ENCODE measurements around the gene TIFAB. TPM values are rescaled to one million over a fixed set of nuclear protein-coding genes. Genes with fewer than 3 reads are reported as not detected.

TIFAB gene
- total and polyA plus RNA-seq, 4 experiments from 2014 or later, result 0.19 TPM; not detected in 3

DNA sequence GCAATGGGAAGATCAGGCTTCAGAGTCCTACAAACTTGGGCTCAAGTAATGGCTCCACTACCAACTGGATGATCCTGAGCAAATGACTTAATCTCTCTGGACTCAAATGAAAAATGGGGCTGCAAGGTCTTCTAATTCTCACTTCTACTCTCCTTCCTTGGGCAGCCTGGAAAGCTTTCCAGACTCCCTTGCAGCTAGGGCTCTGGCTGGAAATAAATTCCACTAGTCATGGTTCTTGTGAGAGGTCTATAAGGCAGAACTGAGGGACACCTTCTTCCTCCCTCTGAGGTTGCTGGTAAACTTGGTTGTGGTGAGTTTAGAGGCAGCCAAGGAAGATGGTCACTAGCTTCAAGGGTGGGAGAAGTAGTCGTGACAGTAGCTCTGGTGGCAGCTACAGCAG is 23.6 kb downstream of the TIFAB start:
- Mint-ChIP-seq H3K27ac (no peak overlapping the region), H3K9me3 (peaks cover 0 to 14% (median 7%) of the 10 kb centered on the region in 8 donors), H3K4me1 (peaks cover 0 to 3% (median 0%) of the 10 kb centered on the region in 4 donors), H3K36me3 (peaks cover 0 to 4% of the 10 kb centered on the region in 2 donors), H3K4me3 (no peak overlapping the region), H3K27me3 (peaks cover 11 to 17% of the 10 kb centered on the region in 2 donors)
- intact Hi-C loops (cut with micrococcal nuclease), result no loop called here
- H3K9me3 ChIP-seq (ENCODE audit: control insufficient read depth in 1 of 2, low read length in 2 of 2), result no peaks in the 10 kb centered on the region
- POLR2A ChIA-PET (ENCODE audit: partially characterized antibody), result no interaction called here
- H3K27ac ChIP-seq (ENCODE audit: low read depth, low read length), result no peak overlapping the region
- DNase-seq, result no peak
- no peaks in the 10 kb centered on the region for H3K4me1 ChIP-seq (ENCODE audit: insufficient read depth, low read length)
- no peaks in the 10 kb centered on the region for H3K36me3 ChIP-seq (ENCODE audit: insufficient read depth, low read length)
- no peak overlapping the region for H3K4me3 ChIP-seq (ENCODE audit: low read length in 2 of 2)
- H3K27me3 ChIP-seq (ENCODE audit: insufficient read depth, low read length), result peaks cover 6% of the 10 kb centered on the region
- CTCF ChIA-PET (ENCODE audit: partially characterized antibody), result interaction anchor here (0.5 kb wide), 1 partner anchor 143 kb away, joined by 3 read pairs; no protein-coding TSS in a partner anchor

DNA sequence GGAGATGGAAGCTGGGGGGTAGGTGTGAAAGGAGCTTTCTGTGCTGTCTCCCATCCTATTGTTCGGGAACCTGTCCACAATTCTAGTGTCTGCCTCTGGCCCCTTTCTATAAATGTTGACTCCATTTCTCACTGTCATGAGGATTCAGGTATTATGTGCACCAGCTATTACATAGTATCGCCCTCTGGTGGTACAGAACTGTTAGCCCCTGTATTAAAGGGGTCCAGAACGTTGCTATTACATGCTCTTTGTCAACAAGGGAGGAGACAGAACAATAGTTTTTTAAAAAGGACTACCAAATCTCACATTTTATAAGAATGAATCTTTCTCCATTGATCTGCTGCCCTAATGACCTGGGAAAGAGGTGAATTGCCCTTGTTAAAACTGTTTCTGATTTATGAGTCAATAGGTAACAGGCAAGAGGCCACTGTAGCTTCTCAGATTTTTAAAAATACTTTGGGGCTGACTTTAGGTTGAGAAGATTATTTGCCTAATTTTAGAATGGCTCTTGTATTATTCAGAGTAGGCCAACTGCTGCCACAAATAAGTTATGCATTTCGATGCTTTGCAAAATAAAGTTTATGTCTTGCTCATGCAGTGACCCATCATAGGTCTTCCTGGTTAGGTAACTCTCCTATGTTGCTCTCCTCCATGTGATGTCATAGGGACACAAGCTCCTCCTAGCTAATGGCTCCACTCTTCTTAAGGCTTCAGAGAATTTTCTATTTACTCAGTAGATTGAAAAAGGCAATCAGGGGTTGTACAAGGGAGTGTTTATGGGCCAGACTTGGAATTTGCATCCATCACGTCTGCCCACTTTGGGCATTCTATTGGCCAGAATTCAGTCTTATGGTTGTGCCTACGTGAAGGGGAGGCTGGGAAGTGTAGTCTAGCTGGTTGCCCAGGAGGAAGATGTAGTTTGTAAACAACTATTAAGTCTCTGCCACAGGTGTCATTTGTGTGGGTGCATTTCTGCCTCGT is 25.8 kb downstream of the TIFAB start:
- H3K4me3 ChIP-seq (ENCODE audit: low read length in 2 of 2), result no peak overlapping the region
- peaks cover 6% of the 10 kb centered on the region for H3K27me3 ChIP-seq (ENCODE audit: insufficient read depth, low read length)
- intact Hi-C loops (cut with micrococcal nuclease), result no loop called here
- peak in 4 of 5 donors; percentile 19 to 30 (median 24) for DNase-seq
- no peaks in the 10 kb centered on the region for H3K9me3 ChIP-seq (ENCODE audit: control insufficient read depth in 1 of 2, low read length in 2 of 2)
- peaks cover 0 to 4% of the 10 kb centered on the region in 2 donors for H3K36me3 Mint-ChIP-seq
- peaks cover 21 to 23% of the 10 kb centered on the region in 2 donors for H3K27me3 Mint-ChIP-seq
- H3K36me3 ChIP-seq (ENCODE audit: insufficient read depth, low read length), result no peaks in the 10 kb centered on the region
- H3K4me3 Mint-ChIP-seq, result no peak overlapping the region
- ChIA-PET CTCF (ENCODE audit: partially characterized antibody) (interaction anchor here (0.6 to 3.8 kb wide), 18 partner anchors 8 to 1549 kb away, joined by 3 to 30 read pairs (median 4); no protein-coding TSS in a partner anchor), POLR2A (ENCODE audit: partially characterized antibody) (no interaction called here)
- no peak overlapping the region for H3K27ac Mint-ChIP-seq
- H3K9me3 Mint-ChIP-seq, result peaks cover 0 to 14% (median 7%) of the 10 kb centered on the region in 8 donors
- H3K4me1 ChIP-seq (ENCODE audit: insufficient read depth, low read length), result no peaks in the 10 kb centered on the region
- no peak overlapping the region for H3K27ac ChIP-seq (ENCODE audit: low read depth, low read length)
- peaks cover 0 to 3% (median 0%) of the 10 kb centered on the region in 4 donors for H3K4me1 Mint-ChIP-seq

DNA sequence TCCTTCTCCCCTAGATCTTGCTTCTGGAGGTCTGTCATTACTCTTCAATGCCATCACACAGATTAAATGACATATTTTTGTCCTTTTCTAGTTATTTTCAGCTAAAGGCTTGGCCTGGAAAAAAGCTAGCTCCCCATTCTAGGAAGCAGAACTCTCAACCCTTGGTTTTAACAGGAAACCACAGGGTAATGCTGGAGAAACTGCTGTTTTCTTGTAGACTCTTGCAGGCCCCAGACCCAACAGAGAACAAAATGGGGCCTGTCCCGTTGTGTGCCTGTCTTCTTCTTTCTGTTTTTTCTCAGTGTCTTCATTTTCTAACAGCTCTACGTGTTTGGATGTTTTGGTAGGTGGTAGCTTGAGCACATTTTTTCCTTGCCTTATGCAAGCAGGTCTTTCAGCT is 26.5 kb downstream of the TIFAB start:
- peaks cover 6% of the 10 kb centered on the region for H3K27me3 ChIP-seq (ENCODE audit: insufficient read depth, low read length)
- Mint-ChIP-seq H3K27me3 (peaks cover 25 to 27% of the 10 kb centered on the region in 2 donors), H3K27ac (no peak overlapping the region), H3K9me3 (peaks cover 0 to 18% (median 7%) of the 10 kb centered on the region in 8 donors), H3K4me3 (no peak overlapping the region), H3K4me1 (peaks cover 0 to 3% (median 0%) of the 10 kb centered on the region in 4 donors), H3K36me3 (peaks cover 0 to 4% of the 10 kb centered on the region in 2 donors)
- no peak overlapping the region for H3K4me3 ChIP-seq (ENCODE audit: low read length in 2 of 2)
- ChIA-PET POLR2A (ENCODE audit: partially characterized antibody) (no interaction called here), CTCF (ENCODE audit: partially characterized antibody) (interaction anchor here (0.6 to 3.8 kb wide), 18 partner anchors 9 to 1548 kb away, joined by 3 to 30 read pairs (median 4); no protein-coding TSS in a partner anchor)
- no peaks in the 10 kb centered on the region for H3K4me1 ChIP-seq (ENCODE audit: insufficient read depth, low read length)
- intact Hi-C loops (cut with micrococcal nuclease), result no loop called here
- no peaks in the 10 kb centered on the region for H3K36me3 ChIP-seq (ENCODE audit: insufficient read depth, low read length)
- DNase-seq, result no peak
- H3K9me3 ChIP-seq (ENCODE audit: control insufficient read depth in 1 of 2, low read length in 2 of 2), result no peaks in the 10 kb centered on the region
- H3K27ac ChIP-seq (ENCODE audit: low read depth, low read length), result no peak overlapping the region

DNA sequence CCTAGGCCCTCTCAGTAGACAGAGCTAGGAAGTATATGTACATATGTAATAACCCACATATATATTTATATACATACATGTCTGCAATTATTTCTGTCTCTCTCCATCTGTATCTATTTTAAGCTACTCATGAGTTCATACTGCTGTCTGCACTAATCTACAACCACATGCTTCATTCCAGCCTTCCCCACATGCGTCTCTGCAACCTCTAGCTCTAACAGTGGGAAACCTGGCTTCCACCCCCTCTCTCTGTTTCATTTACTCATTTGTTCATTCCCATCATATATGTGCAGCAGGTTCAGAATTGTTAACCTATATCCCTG is 28.3 kb downstream of the TIFAB start:
- H3K27me3 ChIP-seq (ENCODE audit: insufficient read depth, low read length), result peaks cover 6% of the 10 kb centered on the region

DNA sequence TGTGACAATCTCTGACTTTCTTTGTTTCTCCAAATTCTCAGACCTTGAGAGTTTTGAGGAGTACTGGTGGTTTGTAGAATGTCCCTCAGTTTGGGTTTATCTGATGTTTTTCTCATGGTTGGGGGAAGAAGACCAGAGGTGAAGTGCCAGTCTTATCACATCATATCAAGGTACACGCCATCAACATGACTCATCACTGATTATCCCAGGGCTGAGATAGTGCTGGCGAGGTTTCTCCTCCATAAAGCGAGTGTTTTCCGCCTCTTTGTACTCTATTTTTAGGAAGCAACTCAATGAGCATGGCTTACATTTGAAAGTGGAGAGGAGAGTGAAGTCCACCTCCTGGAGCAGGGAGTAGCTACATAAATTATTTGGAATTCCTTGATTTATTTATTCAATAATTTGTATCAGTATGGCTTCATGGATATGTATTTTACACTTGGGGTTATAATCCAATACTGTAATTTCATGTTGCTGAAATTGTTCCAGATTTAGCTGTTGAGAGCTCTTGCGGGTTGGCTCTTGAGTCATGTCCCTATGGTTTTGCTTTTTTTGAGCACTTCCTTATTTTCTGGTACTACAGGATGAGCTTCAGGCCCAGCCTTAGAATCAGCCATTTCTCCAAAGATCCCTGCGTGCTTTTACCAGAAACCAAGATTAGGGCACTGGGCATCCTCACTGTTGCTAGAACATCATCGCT is 28.9 kb downstream of the TIFAB start:
- H3K4me3 Mint-ChIP-seq, result no peak overlapping the region
- CTCF ChIA-PET (ENCODE audit: partially characterized antibody), result interaction anchor here (0.9 to 3.8 kb wide), 3 partner anchors 18 to 43 kb away, joined by 4 to 11 read pairs (median 6); no protein-coding TSS in a partner anchor
- H3K4me1 Mint-ChIP-seq, result peaks cover 0 to 3% (median 0%) of the 10 kb centered on the region in 4 donors
- intact Hi-C loops (cut with micrococcal nuclease), result no loop called here
- DNase-seq, result no peak
- H3K9me3 ChIP-seq (ENCODE audit: control insufficient read depth in 1 of 2, low read length in 2 of 2), result no peaks in the 10 kb centered on the region
- POLR2A ChIA-PET (ENCODE audit: partially characterized antibody), result no interaction called here
- H3K4me3 ChIP-seq (ENCODE audit: low read length in 2 of 2), result no peak overlapping the region
- no peak overlapping the region for H3K27ac Mint-ChIP-seq
- H3K36me3 ChIP-seq (ENCODE audit: insufficient read depth, low read length), result no peaks in the 10 kb centered on the region
- H3K27me3 ChIP-seq (ENCODE audit: insufficient read depth, low read length), result peaks cover 6% of the 10 kb centered on the region
- no peaks in the 10 kb centered on the region for H3K4me1 ChIP-seq (ENCODE audit: insufficient read depth, low read length)
- H3K27ac ChIP-seq (ENCODE audit: low read depth, low read length), result no peak overlapping the region
- H3K36me3 Mint-ChIP-seq, result no peaks in the 10 kb centered on the region
- peaks cover 31 to 36% of the 10 kb centered on the region in 2 donors for H3K27me3 Mint-ChIP-seq
- peaks cover 0 to 31% (median 12%) of the 10 kb centered on the region in 8 donors for H3K9me3 Mint-ChIP-seq

More for the DNA sequence above, 28.3 kb downstream of the TIFAB start:
- Mint-ChIP-seq H3K27ac (no peak overlapping the region), H3K27me3 (peaks cover 30 to 33% of the 10 kb centered on the region in 2 donors), H3K4me1 (peaks cover 0 to 3% (median 0%) of the 10 kb centered on the region in 4 donors), H3K9me3 (peaks cover 0 to 31% (median 13%) of the 10 kb centered on the region in 8 donors), H3K4me3 (no peak overlapping the region), H3K36me3 (peaks cover 0 to 1% of the 10 kb centered on the region in 2 donors)
- Histone ChIP-seq H3K4me1 (ENCODE audit: insufficient read depth, low read length) (no peaks in the 10 kb centered on the region), H3K4me3 (ENCODE audit: low read length in 2 of 2) (no peak overlapping the region), H3K36me3 (ENCODE audit: insufficient read depth, low read length) (no peaks in the 10 kb centered on the region), H3K9me3 (ENCODE audit: control insufficient read depth in 1 of 2, low read length in 2 of 2) (no peaks in the 10 kb centered on the region), H3K27ac (ENCODE audit: low read depth, low read length) (no peak overlapping the region)
- DNase-seq, result no peak
- CTCF ChIA-PET (ENCODE audit: partially characterized antibody), result interaction anchor here (0.9 to 3.8 kb wide), 4 partner anchors 14 to 43 kb away, joined by 4 to 11 read pairs (median 5); no protein-coding TSS in a partner anchor
- intact Hi-C loops (cut with micrococcal nuclease), result no loop called here
- POLR2A ChIA-PET (ENCODE audit: partially characterized antibody), result no interaction called here

DNA sequence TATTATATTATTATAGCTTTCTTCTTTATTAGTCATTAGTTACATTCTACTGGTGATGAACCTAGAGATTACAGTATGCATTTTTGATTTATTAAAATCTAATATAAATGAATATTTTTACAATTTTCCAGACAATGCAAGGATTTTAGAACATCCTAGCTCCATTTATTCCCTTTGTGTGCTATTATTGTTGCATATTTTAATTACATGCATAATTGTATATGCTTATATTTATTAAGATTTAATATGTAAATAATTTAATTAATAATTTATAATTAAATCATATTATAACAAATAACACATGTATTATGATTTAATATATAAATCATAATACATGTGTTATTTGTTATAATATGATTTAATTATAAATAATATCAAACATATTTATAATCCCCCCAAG is 29.7 kb downstream of the TIFAB start:
- H3K27me3 ChIP-seq (ENCODE audit: insufficient read depth, low read length), result peaks cover 3% of the 10 kb centered on the region
- no peaks in the 10 kb centered on the region for H3K4me1 ChIP-seq (ENCODE audit: insufficient read depth, low read length)
- Mint-ChIP-seq H3K4me3 (no peak overlapping the region), H3K4me1 (peaks cover 0 to 3% (median 0%) of the 10 kb centered on the region in 4 donors), H3K9me3 (peaks cover 0 to 29% (median 12%) of the 10 kb centered on the region in 8 donors), H3K36me3 (no peaks in the 10 kb centered on the region), H3K27me3 (peaks cover 34 to 39% of the 10 kb centered on the region in 2 donors), H3K27ac (no peak overlapping the region)
- POLR2A ChIA-PET (ENCODE audit: partially characterized antibody), result no interaction called here
- H3K9me3 ChIP-seq (ENCODE audit: control insufficient read depth in 1 of 2, low read length in 2 of 2), result no peaks in the 10 kb centered on the region
- H3K27ac ChIP-seq (ENCODE audit: low read depth, low read length), result no peak overlapping the region
- no peak for DNase-seq
- intact Hi-C loops (cut with micrococcal nuclease), result no loop called here
- CTCF ChIA-PET (ENCODE audit: partially characterized antibody), result interaction anchor here (1.0 kb wide), 1 partner anchor 11 kb away, joined by 3 read pairs; no protein-coding TSS in a partner anchor
- no peak overlapping the region for H3K4me3 ChIP-seq (ENCODE audit: low read length in 2 of 2)
- H3K36me3 ChIP-seq (ENCODE audit: insufficient read depth, low read length), result no peaks in the 10 kb centered on the region

DNA sequence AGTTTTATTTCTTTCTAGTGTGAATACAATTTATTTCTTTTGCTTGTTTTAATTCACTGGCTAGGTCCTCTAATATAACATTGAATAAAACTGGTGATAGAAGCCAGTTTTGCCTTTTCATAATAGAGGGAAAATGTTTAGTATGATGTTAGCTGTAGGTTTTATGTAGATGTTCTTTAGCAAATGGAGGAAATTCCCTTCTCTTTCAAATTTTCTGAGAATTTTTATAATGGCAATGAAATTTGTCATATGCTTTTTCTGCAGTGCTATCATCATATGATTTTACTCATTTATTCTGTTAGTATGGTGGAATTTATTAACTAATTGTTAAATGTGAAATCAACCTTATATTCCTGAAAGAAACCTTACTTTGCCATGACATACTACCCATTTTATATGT is 35.1 kb downstream of the TIFAB start:
- ChIA-PET CTCF (ENCODE audit: partially characterized antibody) (no interaction called here), POLR2A (ENCODE audit: partially characterized antibody) (no interaction called here)
- H3K27me3 ChIP-seq (ENCODE audit: insufficient read depth, low read length), result no peaks in the 10 kb centered on the region
- H3K27ac ChIP-seq (ENCODE audit: low read depth, low read length), result no peak overlapping the region
- H3K9me3 ChIP-seq (ENCODE audit: control insufficient read depth in 1 of 2, low read length in 2 of 2), result no peaks in the 10 kb centered on the region
- intact Hi-C loops (cut with micrococcal nuclease), result no loop called here
- no peak overlapping the region for H3K4me3 Mint-ChIP-seq
- H3K4me1 ChIP-seq (ENCODE audit: insufficient read depth, low read length), result no peaks in the 10 kb centered on the region
- peaks cover 0 to 29% (median 12%) of the 10 kb centered on the region in 8 donors for H3K9me3 Mint-ChIP-seq
- no peaks in the 10 kb centered on the region for H3K36me3 Mint-ChIP-seq
- H3K4me1 Mint-ChIP-seq, result no peaks in the 10 kb centered on the region
- H3K4me3 ChIP-seq (ENCODE audit: low read length in 2 of 2), result no peak overlapping the region
- H3K36me3 ChIP-seq (ENCODE audit: insufficient read depth, low read length), result no peaks in the 10 kb centered on the region
- no peak for DNase-seq
- no peak overlapping the region for H3K27ac Mint-ChIP-seq
- peaks cover 30 to 33% of the 10 kb centered on the region in 2 donors for H3K27me3 Mint-ChIP-seq

All from CD4-positive, alpha-beta memory T cell (primary cell).